SH-SY5Y (cell line): Measurements from ENCODE around the gene TNNI3.

Experiments used
- GATA2 ChIP-seq: IDR thresholded peaks from 2 replicates; pipeline ENCODE4 v1.6.1; 2011; ENCODE audit warnings: mild to moderate bottlenecking, low read depth, low read length
- GATA3 ChIP-seq: IDR thresholded peaks from 2 replicates; pipeline ENCODE4 v1.6.1; 2011; ENCODE audit warnings: low read depth, mild to moderate bottlenecking, low read length, moderate library complexity

- TF ChIP-seq GATA2 = no peak
- no peak for TF ChIP-seq GATA3
Observed at GRCh38 chr19:55158848-55159749, 1.6 kb upstream of the TNNI3 start.
